ENCODE measurements around the gene ATXN10.

DNA sequence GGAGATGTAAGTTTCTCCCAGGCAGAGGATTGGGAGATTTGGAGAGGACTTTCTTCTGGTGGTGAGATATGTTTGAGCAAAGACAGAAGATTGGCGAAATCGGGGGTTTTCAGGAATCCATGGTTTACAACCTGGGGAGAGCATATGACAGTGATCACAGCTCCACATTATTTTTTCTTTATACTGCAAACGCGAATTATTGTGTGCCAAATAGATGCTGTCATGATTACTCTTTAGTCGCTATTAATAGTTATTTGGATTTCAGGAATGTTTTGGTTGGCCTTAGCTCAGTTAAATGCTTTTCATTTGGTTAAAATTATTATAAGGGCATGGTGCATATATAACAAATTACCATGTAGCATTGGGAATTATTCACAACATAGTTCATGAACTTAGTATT lies 15.2 kb downstream of the ATXN10 start:
- TF ChIP-seq, protein P1, sequence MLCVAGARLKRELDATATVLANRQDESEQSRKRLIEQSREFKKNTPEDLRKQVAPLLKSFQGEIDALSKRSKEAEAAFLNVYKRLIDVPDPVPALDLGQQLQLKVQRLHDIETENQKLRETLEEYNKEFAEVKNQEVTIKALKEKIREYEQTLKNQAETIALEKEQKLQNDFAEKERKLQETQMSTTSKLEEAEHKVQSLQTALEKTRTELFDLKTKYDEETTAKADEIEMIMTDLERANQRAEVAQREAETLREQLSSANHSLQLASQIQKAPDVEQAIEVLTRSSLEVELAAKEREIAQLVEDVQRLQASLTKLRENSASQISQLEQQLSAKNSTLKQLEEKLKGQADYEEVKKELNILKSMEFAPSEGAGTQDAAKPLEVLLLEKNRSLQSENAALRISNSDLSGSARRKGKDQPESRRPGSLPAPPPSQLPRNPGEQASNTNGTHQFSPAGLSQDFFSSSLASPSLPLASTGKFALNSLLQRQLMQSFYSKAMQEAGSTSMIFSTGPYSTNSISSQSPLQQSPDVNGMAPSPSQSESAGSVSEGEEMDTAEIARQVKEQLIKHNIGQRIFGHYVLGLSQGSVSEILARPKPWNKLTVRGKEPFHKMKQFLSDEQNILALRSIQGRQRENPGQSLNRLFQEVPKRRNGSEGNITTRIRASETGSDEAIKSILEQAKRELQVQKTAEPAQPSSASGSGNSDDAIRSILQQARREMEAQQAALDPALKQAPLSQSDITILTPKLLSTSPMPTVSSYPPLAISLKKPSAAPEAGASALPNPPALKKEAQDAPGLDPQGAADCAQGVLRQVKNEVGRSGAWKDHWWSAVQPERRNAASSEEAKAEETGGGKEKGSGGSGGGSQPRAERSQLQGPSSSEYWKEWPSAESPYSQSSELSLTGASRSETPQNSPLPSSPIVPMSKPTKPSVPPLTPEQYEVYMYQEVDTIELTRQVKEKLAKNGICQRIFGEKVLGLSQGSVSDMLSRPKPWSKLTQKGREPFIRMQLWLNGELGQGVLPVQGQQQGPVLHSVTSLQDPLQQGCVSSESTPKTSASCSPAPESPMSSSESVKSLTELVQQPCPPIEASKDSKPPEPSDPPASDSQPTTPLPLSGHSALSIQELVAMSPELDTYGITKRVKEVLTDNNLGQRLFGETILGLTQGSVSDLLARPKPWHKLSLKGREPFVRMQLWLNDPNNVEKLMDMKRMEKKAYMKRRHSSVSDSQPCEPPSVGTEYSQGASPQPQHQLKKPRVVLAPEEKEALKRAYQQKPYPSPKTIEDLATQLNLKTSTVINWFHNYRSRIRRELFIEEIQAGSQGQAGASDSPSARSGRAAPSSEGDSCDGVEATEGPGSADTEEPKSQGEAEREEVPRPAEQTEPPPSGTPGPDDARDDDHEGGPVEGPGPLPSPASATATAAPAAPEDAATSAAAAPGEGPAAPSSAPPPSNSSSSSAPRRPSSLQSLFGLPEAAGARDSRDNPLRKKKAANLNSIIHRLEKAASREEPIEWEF (IDR thresholded peaks at IDR 0.05; ENCODE audit: insufficient replicate concordance, low read depth, low read length) = no peak
- TF ChIP-seq, protein P2, sequence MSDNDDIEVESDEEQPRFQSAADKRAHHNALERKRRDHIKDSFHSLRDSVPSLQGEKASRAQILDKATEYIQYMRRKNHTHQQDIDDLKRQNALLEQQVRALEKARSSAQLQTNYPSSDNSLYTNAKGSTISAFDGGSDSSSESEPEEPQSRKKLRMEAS (IDR thresholded peaks at IDR 0.05; ENCODE audit: low read depth, low read length) = no peak
- TF ChIP-seq HDAC6 (IDR thresholded peaks at IDR 0.05; ENCODE audit: unreplicated experiment) = no peak
- TF ChIP-seq BRCA1 (IDR thresholded peaks at IDR 0.05; ENCODE audit: low read depth, low read length) = no peak
- TF ChIP-seq JUND (IDR thresholded peaks at IDR 0.05; ENCODE audit: low read depth, low read length) = no peak
- TF ChIP-seq ZNF207 (IDR thresholded peaks at IDR 0.05; ENCODE audit: borderline replicate concordance) = no peak
- no peak for TF ChIP-seq FOXM1 (IDR thresholded peaks at IDR 0.05; ENCODE audit: low read depth, low read length)
- TF ChIP-seq, protein P3, sequence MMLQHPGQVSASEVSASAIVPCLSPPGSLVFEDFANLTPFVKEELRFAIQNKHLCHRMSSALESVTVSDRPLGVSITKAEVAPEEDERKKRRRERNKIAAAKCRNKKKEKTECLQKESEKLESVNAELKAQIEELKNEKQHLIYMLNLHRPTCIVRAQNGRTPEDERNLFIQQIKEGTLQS (IDR thresholded peaks at IDR 0.05; ENCODE audit: borderline replicate concordance, extremely low read depth, low read depth, low read length) = no peak
- TF ChIP-seq, protein P4, sequence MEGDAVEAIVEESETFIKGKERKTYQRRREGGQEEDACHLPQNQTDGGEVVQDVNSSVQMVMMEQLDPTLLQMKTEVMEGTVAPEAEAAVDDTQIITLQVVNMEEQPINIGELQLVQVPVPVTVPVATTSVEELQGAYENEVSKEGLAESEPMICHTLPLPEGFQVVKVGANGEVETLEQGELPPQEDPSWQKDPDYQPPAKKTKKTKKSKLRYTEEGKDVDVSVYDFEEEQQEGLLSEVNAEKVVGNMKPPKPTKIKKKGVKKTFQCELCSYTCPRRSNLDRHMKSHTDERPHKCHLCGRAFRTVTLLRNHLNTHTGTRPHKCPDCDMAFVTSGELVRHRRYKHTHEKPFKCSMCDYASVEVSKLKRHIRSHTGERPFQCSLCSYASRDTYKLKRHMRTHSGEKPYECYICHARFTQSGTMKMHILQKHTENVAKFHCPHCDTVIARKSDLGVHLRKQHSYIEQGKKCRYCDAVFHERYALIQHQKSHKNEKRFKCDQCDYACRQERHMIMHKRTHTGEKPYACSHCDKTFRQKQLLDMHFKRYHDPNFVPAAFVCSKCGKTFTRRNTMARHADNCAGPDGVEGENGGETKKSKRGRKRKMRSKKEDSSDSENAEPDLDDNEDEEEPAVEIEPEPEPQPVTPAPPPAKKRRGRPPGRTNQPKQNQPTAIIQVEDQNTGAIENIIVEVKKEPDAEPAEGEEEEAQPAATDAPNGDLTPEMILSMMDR (IDR thresholded peaks at IDR 0.05 in 2 of 3, conservative IDR thresholded peaks at IDR 0.05 in 1 of 3; ENCODE audit: control insufficient read depth in 2 of 3, extremely low read depth in 1 of 3, insufficient read depth in 1 of 3, low read depth in 3 of 3, low read length in 3 of 3) = no peak
- no peak for TF ChIP-seq BHLHE40 (IDR thresholded peaks at IDR 0.05; ENCODE audit: borderline replicate concordance in 1 of 2, low read depth in 2 of 2, low read length in 1 of 2)

Measured in GM12878 (cell line).